Stomach (tissue), 9 donors: ENCODE data around the gene ATG2B. TPM values are rescaled to one million over a fixed set of nuclear protein-coding genes. Genes with fewer than 3 reads are reported as not detected.

Source experiments
- DNase-seq, 2 donors: peaks; one replicate each; pipeline versions ENCODE4 v3.0.0 to v3.0.0-alpha.2; 2013 to 2019
- H3K27ac ChIP-seq, 5 donors: fragments of 200-600 bp in 4 of 5; sonication (generic) in 4 of 5; one replicate each; pipeline ENCODE4 v1.5.1; 2013 to 2019; ENCODE audit warnings: mild to moderate bottlenecking in 1 of 5, moderate library complexity in 1 of 5
- H3K27me3 ChIP-seq, 3 donors: fragments of 200-600 bp; sonication (generic); one replicate each; pipeline ENCODE4 v1.5.1; 2017 to 2019; ENCODE audit warnings: mixed run types in 1 of 3
- H3K36me3 ChIP-seq, 4 donors: fragments of 200-600 bp; sonication (generic); 1 replicate in 3 of 4; 2 replicates in 1 of 4; pipeline ENCODE4 v1.5.1; 2016 to 2019
- H3K4me1 ChIP-seq, 4 donors: fragments of 200-600 bp; sonication (generic); one replicate each; pipeline ENCODE4 v1.5.1; 2016 to 2019
- H3K4me3 ChIP-seq, 4 donors: fragments of 200-600 bp; sonication (generic) in 3 of 4; one replicate each; pipeline ENCODE4 v1.5.1; 2016 to 2019; ENCODE audit warnings: mild to moderate bottlenecking in 1 of 4
- H3K9me3 ChIP-seq, 4 donors: fragments of 200-600 bp; sonication (generic); one replicate each; pipeline ENCODE4 v1.5.1; 2016 to 2019
- CTCF ChIP-seq, 7 experiments: fragments of 450-650 bp in 4 of 7; fragments of 200-600 bp in 3 of 7; sonication (generic) in 3 of 7; IDR thresholded peaks; one replicate each; pipeline ENCODE4 v1.5.1; 2016 to 2019; ENCODE audit warnings: antibody characterized with exemption in 7 of 7, control low read depth in 2 of 7, mild to moderate bottlenecking in 1 of 7
- EP300 ChIP-seq: sonication (generic); formaldehyde crosslinking; IDR thresholded peaks from one replicate; pipeline ENCODE4 v1.6.1; 2017; ENCODE audit warnings: antibody characterized with exemption
- POLR2A ChIP-seq, 4 donors: fragments of 450-650 bp; IDR thresholded peaks; one replicate each; pipeline ENCODE4 v1.6.1; 2016; ENCODE audit warnings: antibody characterized with exemption in 4 of 4, control low read depth in 2 of 4, mild to moderate bottlenecking in 1 of 4, moderate library complexity in 1 of 4
- POLR2AphosphoS5 ChIP-seq, 3 donors: sonication (generic); formaldehyde crosslinking; IDR thresholded peaks; one replicate each; pipeline ENCODE4 v1.6.1; 2016; ENCODE audit warnings: antibody characterized with exemption in 3 of 3
- WGBS, 5 donors: extraction: QIAGEN DNeasy Blood & Tissue Kit in 3 of 5; methylation state at CpG; one replicate each; pipeline versions ENCODE4 v1.1.5 to v1.1.7; 2013 to 2018; 5-methylcytosine and 5-hydroxymethylcytosine counted together
- intact Hi-C: fragments of 100-400 bp; cut with DNase I; formaldehyde crosslinking; loops from one replicate; pipeline ENCODE4 v1.15.1; 2023; ENCODE audit warnings: low total_unique reads
- polyA plus RNA-seq, 3 donors: library from polyadenylated mRNA; stranded (reverse); fragments of 200-250 nt; gene quantifications; one replicate each; pipeline ENCODE4 v1.2.3, GENCODE V29; 2013
- total RNA-seq, 5 donors: library from RNA; depleted of rRNA; stranded (reverse); fragments of >200 nt; gene quantifications; one replicate each; pipeline versions ENCODE4 v1.1.0 to v1.2.3, GENCODE V29; 2014 to 2016
- donor health status: healthy with polysubstance abuse.
- donor health status: Bipolar disorder and iron deficiency.
- donor health status: healthy.

ATG2B gene
- total and polyA plus RNA-seq, 8 donors: 1.9 to 59.7 (median 21.9) TPM

GRCh38 chr14:96252999-96253539, 110.1 kb downstream of the ATG2B start:
- H3K36me3 ChIP-seq: no peaks in the 10 kb centered on the region
- TF ChIP-seq EP300 (no peak), POLR2AphosphoS5 (IDR thresholded peaks at IDR 0.05) (peak; percentile 44 to 83 (median 67))
- WGBS, 5 donors: 51 to 69% (median 63%) methylated on average over 9 of the region's 9 CpGs
- intact Hi-C loops: no loop called here
- H3K4me3 ChIP-seq: no peak overlapping the region
- no peaks in the 10 kb centered on the region for H3K9me3 ChIP-seq
- H3K27ac ChIP-seq: peak overlapping the region in 4 of 5 donors; percentile 75 to 88 (median 80)
- peaks cover 0 to 49% (median 13%) of the 10 kb centered on the region in 4 donors for H3K4me1 ChIP-seq
- DNase-seq: peak in 1 of 2 donors; percentile 79
- H3K27me3 ChIP-seq: peaks cover 0 to 13% (median 0%) of the 10 kb centered on the region in 3 donors

GRCh38 chr14:96252323-96252998, 110.7 kb downstream of the ATG2B start:
- WGBS, 5 donors: 78 to 88% (median 85%) methylated on average over 18 to 19 of the region's 19 CpGs
- peak in 1 of 2 donors; percentile 59 for DNase-seq
- Histone ChIP-seq H3K4me1 (peaks cover 0 to 49% (median 13%) of the 10 kb centered on the region in 4 donors), H3K27ac (peak overlapping the region; percentile 14 to 88 (median 74)), H3K36me3 (no peaks in the 10 kb centered on the region), H3K27me3 (peaks cover 0 to 13% (median 0%) of the 10 kb centered on the region in 3 donors), H3K9me3 (no peaks in the 10 kb centered on the region), H3K4me3 (no peak overlapping the region)
- no peak for TF ChIP-seq EP300
- no peak for TF ChIP-seq POLR2A (IDR thresholded peaks at IDR 0.05)
- TF ChIP-seq POLR2AphosphoS5 (IDR thresholded peaks at IDR 0.05): no peak
- no peak for TF ChIP-seq CTCF (IDR thresholded peaks at IDR 0.05)
- intact Hi-C loops: no loop called here

GRCh38 chr14:96251656-96252155, 111.4 kb downstream of the ATG2B start:
- Histone ChIP-seq H3K27me3 (peaks cover 0 to 13% (median 0%) of the 10 kb centered on the region in 3 donors), H3K4me1 (peaks cover 0 to 48% (median 13%) of the 10 kb centered on the region in 4 donors), H3K4me3 (no peak overlapping the region), H3K36me3 (no peaks in the 10 kb centered on the region), H3K9me3 (no peaks in the 10 kb centered on the region), H3K27ac (peak overlapping the region in 2 of 5 donors; percentile 80 to 88)
- TF ChIP-seq POLR2A (IDR thresholded peaks at IDR 0.05) (no peak), EP300 (no peak), POLR2AphosphoS5 (IDR thresholded peaks at IDR 0.05) (no peak), CTCF (IDR thresholded peaks at IDR 0.05) (no peak)
- intact Hi-C loops: no loop called here
- no peak for DNase-seq
- WGBS, 5 donors: 36 to 59% (median 43%) methylated on average over 4 of the region's 4 CpGs

GRCh38 chr14:96250485-96250884, 112.7 kb downstream of the ATG2B start:
- H3K36me3 ChIP-seq: no peaks in the 10 kb centered on the region
- H3K27ac ChIP-seq: no peak overlapping the region
- H3K9me3 ChIP-seq: no peaks in the 10 kb centered on the region
- TF ChIP-seq EP300 (no peak), CTCF (IDR thresholded peaks at IDR 0.05) (no peak), POLR2A (IDR thresholded peaks at IDR 0.05) (no peak), POLR2AphosphoS5 (IDR thresholded peaks at IDR 0.05) (no peak)
- 55 to 72% (median 65%) methylated on average over 3 of the region's 3 CpGs for WGBS, 5 donors
- intact Hi-C loops: no loop called here
- peaks cover 0 to 13% (median 0%) of the 10 kb centered on the region in 3 donors for H3K27me3 ChIP-seq
- no peak for DNase-seq
- H3K4me3 ChIP-seq: no peak overlapping the region
- peaks cover 0 to 37% (median 13%) of the 10 kb centered on the region in 4 donors for H3K4me1 ChIP-seq
